MCF 10A (cell line): ENCODE measurements around the gene DPEP1. TPM values are rescaled to one million over a fixed set of nuclear protein-coding genes. Genes with fewer than 3 reads are reported as not detected.
A peak's percentile ranks its signal among the peaks of the same experiment; 100 is the strongest.
"Not testable (repeated sequence)": the region's sequence is repeated elsewhere in the genome, so short reads cannot be mapped to it uniquely, and the experiment has no call there.

ENCODE experiments used
- BruUV-seq: library from RNA; stranded (reverse); fragments of 400-500 nt; replicated peaks from 2 replicates; lab custom pipeline; 2021; lab: Mats Ljungman, UMichigan
- CTCF ChIA-PET: fragments of 300-600 bp; sonication (Branson Sonifier 250); formaldehyde crosslinking; extraction: SDS; loops from one replicate; lab custom pipeline; 2021; ENCODE audit warnings: antibody characterized with exemption, inconsistent platforms; lab: Yijun Ruan, JAX
- POLR2A ChIA-PET: fragments of 300-600, 350-650 bp; sonication (Branson Sonifier 250); formaldehyde crosslinking; extraction: SDS; loops from one replicate; lab custom pipeline; 2020; ENCODE audit warnings: antibody characterized with exemption, inconsistent platforms; lab: Yijun Ruan, JAX
- DNase-seq: peaks from one replicate; pipeline ENCODE4 v3.0.0-alpha.2; 2018; ENCODE audit not compliant: unreplicated experiment
- H3K27ac Mint-ChIP-seq: one replicate; pipeline ENCODE4 v1.8.0; 2022; ENCODE audit warnings: mild to moderate bottlenecking, low read depth, mixed read lengths; ENCODE audit not compliant: unreplicated experiment
- H3K27me3 Mint-ChIP-seq: one replicate; pipeline ENCODE4 v1.8.0; 2022; ENCODE audit warnings: mixed read lengths; ENCODE audit not compliant: insufficient read depth, unreplicated experiment
- H3K36me3 Mint-ChIP-seq: one replicate; pipeline ENCODE4 v1.8.0; 2022; ENCODE audit warnings: mild to moderate bottlenecking, moderate library complexity, mixed read lengths; ENCODE audit not compliant: insufficient read depth, unreplicated experiment
- H3K4me1 Mint-ChIP-seq: one replicate; pipeline ENCODE4 v1.8.0; 2022; ENCODE audit warnings: mixed read lengths; ENCODE audit not compliant: insufficient read depth, unreplicated experiment
- H3K4me3 Mint-ChIP-seq: one replicate; pipeline ENCODE4 v1.8.0; 2022; ENCODE audit warnings: mild to moderate bottlenecking, moderate library complexity, mixed read lengths; ENCODE audit not compliant: unreplicated experiment
- H3K9me3 Mint-ChIP-seq: one replicate; pipeline ENCODE4 v1.8.0; 2022; ENCODE audit warnings: mixed read lengths; ENCODE audit not compliant: unreplicated experiment
- intact Hi-C: fragments of 100-400 bp; cut with micrococcal nuclease; formaldehyde crosslinking; loops from 2 replicates; pipeline ENCODE4 v1.14.1; 2022
- total RNA-seq: library from RNA; stranded (reverse); gene quantifications from 2 replicates; pipeline ENCODE4 v1.2.3, GENCODE V29; 2022
- TF ChIP-seq, protein P1 (sequence below): fragments of 200-600 bp; IDR thresholded peaks from one replicate; pipeline ENCODE4 v1.8.0; 2022; ENCODE audit warnings: antibody characterized with exemption, mild to moderate bottlenecking; ENCODE audit not compliant: unreplicated experiment

DPEP1 gene
- total RNA-seq, 1 experiment from 2014 or later = 0.82 TPM

DNA sequence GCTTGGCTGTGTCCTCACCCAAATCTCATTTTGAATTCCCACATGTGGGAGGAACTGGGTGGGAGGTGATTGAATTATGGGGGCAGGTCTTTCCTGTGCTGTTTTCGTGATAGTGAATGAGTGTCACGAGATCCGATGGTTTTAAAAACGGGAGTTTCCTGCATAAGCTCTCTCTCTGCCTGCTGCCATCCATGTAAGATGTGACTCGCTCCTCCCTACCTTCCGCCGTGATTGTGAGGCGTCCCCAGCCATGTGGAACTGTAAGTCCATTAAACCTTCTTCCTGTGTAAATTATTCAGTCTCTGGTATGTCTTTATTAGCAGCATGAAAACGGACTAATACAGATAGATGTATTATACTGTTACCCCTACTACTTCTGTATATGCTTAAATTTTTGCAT, 47.8 kb downstream of the DPEP1 start:
- Mint-ChIP-seq H3K36me3 (peaks cover 36% of the 10 kb centered on the region), H3K27ac (no peak overlapping the region), H3K9me3 (no peaks in the 10 kb centered on the region), H3K4me3 (no peak overlapping the region), H3K4me1 (peaks cover 7% of the 10 kb centered on the region), H3K27me3 (no peaks in the 10 kb centered on the region)
- BruUV-seq = no TSS peak
- intact Hi-C loops = no loop called here
- no peak for DNase-seq
- ChIA-PET CTCF (no interaction called here), POLR2A (interaction anchor here (0.6 kb wide), 1 partner anchor 322 kb away, joined by 3 read pairs; no protein-coding TSS in a partner anchor)
- TF ChIP-seq, protein P1, sequence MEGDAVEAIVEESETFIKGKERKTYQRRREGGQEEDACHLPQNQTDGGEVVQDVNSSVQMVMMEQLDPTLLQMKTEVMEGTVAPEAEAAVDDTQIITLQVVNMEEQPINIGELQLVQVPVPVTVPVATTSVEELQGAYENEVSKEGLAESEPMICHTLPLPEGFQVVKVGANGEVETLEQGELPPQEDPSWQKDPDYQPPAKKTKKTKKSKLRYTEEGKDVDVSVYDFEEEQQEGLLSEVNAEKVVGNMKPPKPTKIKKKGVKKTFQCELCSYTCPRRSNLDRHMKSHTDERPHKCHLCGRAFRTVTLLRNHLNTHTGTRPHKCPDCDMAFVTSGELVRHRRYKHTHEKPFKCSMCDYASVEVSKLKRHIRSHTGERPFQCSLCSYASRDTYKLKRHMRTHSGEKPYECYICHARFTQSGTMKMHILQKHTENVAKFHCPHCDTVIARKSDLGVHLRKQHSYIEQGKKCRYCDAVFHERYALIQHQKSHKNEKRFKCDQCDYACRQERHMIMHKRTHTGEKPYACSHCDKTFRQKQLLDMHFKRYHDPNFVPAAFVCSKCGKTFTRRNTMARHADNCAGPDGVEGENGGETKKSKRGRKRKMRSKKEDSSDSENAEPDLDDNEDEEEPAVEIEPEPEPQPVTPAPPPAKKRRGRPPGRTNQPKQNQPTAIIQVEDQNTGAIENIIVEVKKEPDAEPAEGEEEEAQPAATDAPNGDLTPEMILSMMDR = no peak

- H3K27me3 Mint-ChIP-seq, H3K27ac Mint-ChIP-seq, POLR2A ChIA-PET, H3K4me3 Mint-ChIP-seq, H3K9me3 Mint-ChIP-seq, BruUV-seq, H3K4me1 Mint-ChIP-seq, intact Hi-C loops, DNase-seq: not testable (repeated sequence)
- CTCF ChIA-PET = interaction anchor here (0.6 to 1.5 kb wide), 2 partner anchors 49 to 130 kb away, joined by 3 read pairs; no protein-coding TSS in a partner anchor
- peaks cover 28% of the 10 kb centered on the region for H3K36me3 Mint-ChIP-seq
Observed at GRCh38 chr16:89664238-89664637, 50.8 kb downstream of the DPEP1 start.

GRCh38 chr16:89667000-89667399, 53.6 kb downstream of the DPEP1 start:
- H3K4me1 Mint-ChIP-seq, H3K4me3 Mint-ChIP-seq, H3K9me3 Mint-ChIP-seq, BruUV-seq, intact Hi-C loops, H3K27me3 Mint-ChIP-seq, POLR2A ChIA-PET, H3K27ac Mint-ChIP-seq: not testable (repeated sequence)
- CTCF ChIA-PET = interaction anchor here (0.8 to 0.9 kb wide), 2 partner anchors 9 to 93 kb away, joined by 3 to 4 read pairs; partner anchors contain the start of genes CHMP1A and SPATA33
- TF ChIP-seq, protein P1 = peak; percentile 45
- H3K36me3 Mint-ChIP-seq = peaks cover 14% of the 10 kb centered on the region
- DNase-seq = peak; percentile 53

DNA sequence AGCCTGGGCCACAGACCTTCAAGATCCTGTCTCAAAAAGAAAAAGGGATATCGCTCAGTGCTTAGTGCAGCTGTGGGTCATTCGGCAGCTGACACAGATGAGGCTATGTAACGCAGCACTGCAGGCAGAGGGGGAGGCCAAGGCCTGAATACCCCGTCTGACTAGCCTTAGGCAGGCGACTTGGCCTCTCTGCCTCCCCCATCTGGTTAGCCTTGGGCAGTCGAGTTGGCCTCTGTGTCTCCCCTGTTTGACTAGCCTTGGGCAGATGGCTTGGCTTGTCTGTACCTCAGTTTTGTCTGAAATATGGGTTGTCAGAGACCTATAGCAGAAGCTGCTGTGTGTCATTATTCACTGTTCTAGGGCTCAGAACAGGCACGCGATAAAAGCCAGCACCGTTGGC, 54.2 kb downstream of the DPEP1 start:
- Mint-ChIP-seq H3K27ac (no peak overlapping the region), H3K4me3 (no peak overlapping the region), H3K4me1 (no peaks in the 10 kb centered on the region), H3K27me3 (no peaks in the 10 kb centered on the region), H3K36me3 (peaks cover 8% of the 10 kb centered on the region), H3K9me3 (no peaks in the 10 kb centered on the region)
- BruUV-seq = no TSS peak
- intact Hi-C loops = no loop called here
- no peak for DNase-seq
- POLR2A ChIA-PET = no interaction called here
- TF ChIP-seq, protein P1 = no peak
- CTCF ChIA-PET = interaction anchor here (0.6 to 1.2 kb wide), 3 partner anchors 11 to 1020 kb away, joined by 3 to 6 read pairs (median 3); no protein-coding TSS in a partner anchor

DNA sequence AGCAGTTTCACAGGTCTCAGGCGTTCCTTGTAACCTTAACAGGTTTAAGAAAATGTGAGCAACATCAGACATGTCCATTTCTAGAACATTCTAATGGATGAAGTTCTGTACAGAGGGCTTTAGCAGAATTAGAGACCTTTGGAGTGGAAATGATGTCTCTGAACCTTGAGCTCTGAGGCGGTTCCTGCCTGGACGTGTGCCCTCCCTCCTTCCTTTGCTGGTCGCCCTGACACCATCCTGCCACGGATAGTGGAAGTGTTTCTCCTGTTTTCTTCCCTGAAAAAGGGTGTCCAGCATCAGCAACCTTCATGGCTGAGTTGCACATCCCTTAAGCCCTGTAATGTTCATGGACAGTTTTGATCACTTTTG, 55.3 kb downstream of the DPEP1 start:
- no peak for DNase-seq
- Mint-ChIP-seq H3K9me3 (no peaks in the 10 kb centered on the region), H3K4me1 (no peaks in the 10 kb centered on the region), H3K27ac (no peak overlapping the region), H3K36me3 (no peaks in the 10 kb centered on the region), H3K4me3 (no peak overlapping the region), H3K27me3 (no peaks in the 10 kb centered on the region)
- intact Hi-C loops = no loop called here
- CTCF ChIA-PET = interaction anchor here (0.7 to 1.2 kb wide), 3 partner anchors 10 to 85 kb away, joined by 3 to 4 read pairs (median 3); no protein-coding TSS in a partner anchor
- TF ChIP-seq, protein P1 = no peak
- POLR2A ChIA-PET = no interaction called here
- BruUV-seq = no TSS peak
